GM12878 (cell line): Measurements from ENCODE around the gene MYO18B. TPM values are rescaled to one million over a fixed set of nuclear protein-coding genes. Genes with fewer than 3 reads are reported as not detected.

ENCODE experiments used
- ATAC-seq: fragments of 200-7000 bp; cut with Tn5 transposase; 3 replicates; pipeline ENCODE4 v1.9.1; 2020; ENCODE audit warnings: mild to moderate bottlenecking, moderate library complexity
- BruUV-seq: library from RNA; stranded (reverse); fragments of 400-500 nt; replicated peaks from 2 replicates; lab custom pipeline; 2021; lab: Mats Ljungman, UMichigan
- CTCF ChIA-PET: fragments of 300-600 bp; sonication (Branson Sonifier 250); formaldehyde crosslinking; extraction: SDS; loops from one replicate; lab custom pipeline; 2021; ENCODE audit warnings: inconsistent platforms; lab: Yijun Ruan, JAX
- POLR2A ChIA-PET: fragments of 350-600 bp; formaldehyde crosslinking; extraction: SDS; loops from one replicate; lab custom pipeline; 2021; ENCODE audit warnings: inconsistent platforms; lab: Charles Lee
- RAD21 ChIA-PET: fragments of 300-600 bp; sonication (Branson Sonifier 250); formaldehyde crosslinking; loops from one replicate; lab custom pipeline; 2023; ENCODE audit warnings: antibody characterized with exemption; ENCODE audit not compliant: unreplicated experiment; lab: Charles Lee
- SMC1A ChIA-PET: fragments of 300-600 bp; sonication (Branson Sonifier 250); formaldehyde crosslinking; loops from one replicate; lab custom pipeline; 2023; ENCODE audit not compliant: unreplicated experiment, uncharacterized antibody; lab: Charles Lee
- DNase-seq: peaks from one replicate; pipeline ENCODE4 v3.0.0-alpha.2; 2011; ENCODE audit warnings: low read depth, low spot score
- FAIRE-seq: peaks from 3 replicates; lab custom pipeline; 2011; peaks lifted over from hg19 to GRCh38; lab: Jason Lieb, UNC
- H2AFZ ChIP-seq: 2 replicates; pipeline ENCODE4 v1.6.0; 2011; ENCODE audit warnings: low read depth, low read length, control low read depth; ENCODE audit not compliant: control insufficient read depth
- H3K27ac ChIP-seq: 2 replicates; pipeline ENCODE4 v1.5.1; 2011; ENCODE audit warnings: control low read depth; ENCODE audit not compliant: control insufficient read depth, insufficient read depth
- H3K27me3 ChIP-seq, 2 experiments: replicated peaks in 1 of 2; 2 replicates each; pipeline versions ENCODE4 v1.6.0 to v1.6.1; 2011; ENCODE audit warnings: low read length in 1 of 2; ENCODE audit not compliant: control insufficient read depth in 2 of 2, insufficient read depth in 2 of 2
- H3K36me3 ChIP-seq, 2 experiments: 2 replicates each; pipeline ENCODE4 v1.5.1; 2011; ENCODE audit warnings: low read length in 1 of 2; ENCODE audit not compliant: control insufficient read depth in 2 of 2, insufficient read depth in 2 of 2
- H3K4me1 ChIP-seq: 2 replicates; pipeline ENCODE4 v1.6.1; 2011; ENCODE audit warnings: mild to moderate bottlenecking, low read length, moderate library complexity, mixed read lengths; ENCODE audit not compliant: control insufficient read depth, insufficient read depth
- H3K4me2 ChIP-seq: 2 replicates; pipeline ENCODE4 v1.6.0; 2011; ENCODE audit warnings: control low read depth; ENCODE audit not compliant: control insufficient read depth, insufficient read depth
- H3K4me3 ChIP-seq: fragments of 200-600 bp; sonication (generic); 2 replicates; pipeline ENCODE4 v1.5.1; 2016
- H3K79me2 ChIP-seq: 2 replicates; pipeline ENCODE4 v1.6.0; 2011; ENCODE audit warnings: low read length; ENCODE audit not compliant: control insufficient read depth, insufficient read depth
- H3K9ac ChIP-seq: 2 replicates; pipeline ENCODE4 v1.8.0; 2011; ENCODE audit warnings: low read length, control low read depth, mixed read lengths; ENCODE audit not compliant: control insufficient read depth, insufficient read depth
- H3K9me3 ChIP-seq: replicated peaks from 3 replicates; pipeline ENCODE4 v1.5.1; 2011; ENCODE audit warnings: mild to moderate bottlenecking, low read length; ENCODE audit not compliant: control insufficient read depth, insufficient read depth
- H4K20me1 ChIP-seq: 2 replicates; pipeline ENCODE4 v1.6.0; 2011; ENCODE audit not compliant: control insufficient read depth, insufficient read depth
- ASH2L ChIP-seq: fragments of 300-600, 200-600 bp; sonication (generic); IDR thresholded peaks from 2 replicates; pipeline ENCODE4 v1.6.1; 2017; ENCODE audit warnings: low read depth, mild to moderate bottlenecking, borderline replicate concordance
- BACH1 ChIP-seq: fragments of 450-650 bp; IDR thresholded peaks from 2 replicates; pipeline ENCODE4 v1.6.1; 2017; ENCODE audit warnings: mild to moderate bottlenecking, borderline replicate concordance
- CHD1 ChIP-seq: IDR thresholded peaks from 2 replicates; pipeline ENCODE4 v1.6.1; 2012; ENCODE audit warnings: low read depth, low read length, improper control_type of control experiment
- CUX1 ChIP-seq: IDR thresholded peaks from 2 replicates; pipeline ENCODE4 v1.6.1; 2012; ENCODE audit warnings: improper control_type of control experiment, low read depth, low read length; ENCODE audit not compliant: insufficient replicate concordance
- FOS ChIP-seq: IDR thresholded peaks from 3 replicates; pipeline ENCODE4 v1.6.1; 2011; ENCODE audit warnings: borderline replicate concordance; ENCODE audit not compliant: insufficient read length; ENCODE audit errors: extremely low read depth
- FOXK2 ChIP-seq: fragments of 450-650 bp; IDR thresholded peaks from 2 replicates; pipeline ENCODE4 v1.6.1; 2017; ENCODE audit warnings: mild to moderate bottlenecking, moderate library complexity
- IKZF1 ChIP-seq: fragments of 450-650 bp; conservative IDR thresholded peaks from 2 replicates; pipeline ENCODE4 v1.6.1; 2017; ENCODE audit warnings: antibody characterized with exemption, mild to moderate bottlenecking
- KLF5 ChIP-seq: fragments of 450-650 bp; IDR thresholded peaks from 2 replicates; pipeline ENCODE4 v1.6.1; 2014; ENCODE audit warnings: mild to moderate bottlenecking; ENCODE audit not compliant: partially characterized antibody
- NFXL1 ChIP-seq: fragments of 450-650 bp; IDR thresholded peaks from 2 replicates; pipeline ENCODE4 v1.6.1; 2017; ENCODE audit warnings: antibody characterized with exemption, mild to moderate bottlenecking, borderline replicate concordance
- NRF1 ChIP-seq: conservative IDR thresholded peaks from 2 replicates; pipeline ENCODE4 v1.6.1; 2011; ENCODE audit warnings: mild to moderate bottlenecking, low read depth, low read length, improper control_type of control experiment
- PML ChIP-seq: IDR thresholded peaks from 2 replicates; pipeline ENCODE4 v1.6.1; 2012; ENCODE audit warnings: low read length, inconsistent platforms
- SUPT20H ChIP-seq: IDR thresholded peaks from 2 replicates; pipeline ENCODE4 v1.6.1; 2011; ENCODE audit warnings: low read depth, mild to moderate bottlenecking, low read length, moderate library complexity, borderline replicate concordance; ENCODE audit not compliant: control insufficient read depth
- TCF7 ChIP-seq: IDR thresholded peaks from 2 replicates; pipeline ENCODE4 v1.6.1; 2014; ENCODE audit warnings: antibody characterized with exemption, borderline replicate concordance
- USF1 ChIP-seq: IDR thresholded peaks from 2 replicates; pipeline ENCODE4 v1.6.1; 2011; ENCODE audit warnings: borderline replicate concordance, low read depth, mild to moderate bottlenecking, moderate library complexity, mixed read lengths, low read length; ENCODE audit not compliant: insufficient read depth; ENCODE audit errors: extremely low read length
- WGBS: methylation state at CpG from one replicate; pipeline ENCODE4 v1.1.6; 2016; ENCODE audit warnings: low lambda C conversion rate; ENCODE audit not compliant: insufficient replicate concordance, insufficient coverage; ENCODE audit errors: missing lambda C conversion rate; 5-methylcytosine and 5-hydroxymethylcytosine counted together
- in situ Hi-C: fragments of 300-500 bp; cut with MboI; formaldehyde crosslinking; loops from 9 replicates; pipeline ENCODE4 v1.14.3; 2018; ENCODE audit warnings: mixed read lengths
- intact Hi-C: fragments of 100-400 bp; cut with micrococcal nuclease; formaldehyde crosslinking; loops from one replicate; pipeline ENCODE4 v1.14.2; 2022; ENCODE audit not compliant: unreplicated experiment
- polyA plus RNA-seq, 11 experiments: library from polyadenylated mRNA; depleted of rRNA in 4 of 11; unstranded in 6 of 11; stranded (reverse) in 5 of 11; fragments of >200 nt; fragmentation: Nextera tagmentation in 4 of 11; fragmentation: Illumina TruSeq in 1 of 11; extraction: Ambion mirVana in 4 of 11; extraction: Trizol in 1 of 11; gene quantifications; 1 replicate in 1 of 11; 2 replicates in 10 of 11; pipeline versions ENCODE4 v1.2.1 to v1.2.3, GENCODE V29; 2011 to 2016; ENCODE audit warnings: inconsistent platforms in 2 of 11, missing spikeins in 2 of 11, low read depth in 1 of 11
- total RNA-seq, 4 experiments: library from RNA; depleted of rRNA in 3 of 4; stranded (reverse); fragments of >200 nt in 3 of 4; fragmentation: Illumina TruSeq in 1 of 4; extraction: Trizol in 1 of 4; gene quantifications; 2 replicates each; pipeline versions ENCODE4 v1.2.1 to v1.2.3, GENCODE V29; 2013 to 2021

Gene MYO18B
- total and polyA plus RNA-seq, 10 of the 15 experiments (the other 5 are each of a cell fraction or from before 2014, with no cell fraction given) = 0.05 to 2.1 (median 0.51) TPM; not detected in 1

GRCh38 chr22:25992331-25992730 lies 250.3 kb downstream of the MYO18B start:
- ATAC-seq = no peak
- RAD21 ChIA-PET = no interaction called here
- 40% methylated on average over 12 of the region's 12 CpGs for WGBS

GRCh38 chr22:25996669-25997068 lies 254.7 kb downstream of the MYO18B start:
- no peak overlapping the region for H3K9ac ChIP-seq
- H3K9me3 ChIP-seq = no peaks in the 10 kb centered on the region
- no peaks in the 10 kb centered on the region for H4K20me1 ChIP-seq
- FAIRE-seq (peak; percentile 38), DNase-seq (no peak), ATAC-seq (no peak; the same call in 2 of the 3 replicates)
- H2AFZ ChIP-seq = no peak overlapping the region
- POLR2A ChIA-PET = no interaction called here
- H3K36me3 ChIP-seq = no peaks in the 10 kb centered on the region
- WGBS = 1% methylated on average over 7 of the region's 7 CpGs
- H3K4me1 ChIP-seq = no peaks in the 10 kb centered on the region
- no TSS peak for BruUV-seq
- peaks cover 2% of the 10 kb centered on the region in 2 experiments; a peak in 1 of 4 replicates for H3K27me3 ChIP-seq
- CTCF ChIA-PET = no interaction called here
- RAD21 ChIA-PET = no interaction called here
- no peak overlapping the region for H3K27ac ChIP-seq
- SMC1A ChIA-PET = no interaction called here
- no peak overlapping the region for H3K4me3 ChIP-seq
- no peaks in the 10 kb centered on the region for H3K79me2 ChIP-seq
- 0 out of 2 replicates have a peak overlapping the region, but pooled peaks have one; percentile 1 for H3K4me2 ChIP-seq
- intact Hi-C loops (no loop called here), in situ Hi-C loops (no loop called here)
- no peak for TF ChIP-seq USF1
- no peak for TF ChIP-seq CUX1
- no peak for TF ChIP-seq NFXL1
- TF ChIP-seq BACH1 = no peak
- no peak for TF ChIP-seq FOS
- no peak for TF ChIP-seq KLF5
- TF ChIP-seq IKZF1 = peak; percentile 74
- TF ChIP-seq PML = no peak
- TF ChIP-seq SUPT20H = no peak

More at GRCh38 chr22:25992331-25992730, 250.3 kb downstream of the MYO18B start:
- no peaks in the 10 kb centered on the region for H3K79me2 ChIP-seq
- no peak overlapping the region for H3K9ac ChIP-seq
- CTCF ChIA-PET = interaction anchor here (0.5 kb wide), 1 partner anchor 9 kb away, joined by 3 read pairs; no protein-coding TSS in a partner anchor
- no peaks in the 10 kb centered on the region for H3K9me3 ChIP-seq
- TF ChIP-seq ASH2L (no peak), NRF1 (no peak), CHD1 (no peak), FOXK2 (no peak), PML (no peak), TCF7 (no peak)
- H3K27ac ChIP-seq = no peak overlapping the region
- H3K27me3 ChIP-seq = peaks cover 0 to 2% of the 10 kb centered on the region in 2 experiments; a peak in 2 of 4 replicates
- no peak overlapping the region for H2AFZ ChIP-seq
- no peaks in the 10 kb centered on the region for H4K20me1 ChIP-seq
- DNase-seq (no peak), FAIRE-seq (no peak)
- SMC1A ChIA-PET = no interaction called here
- BruUV-seq = no TSS peak
- POLR2A ChIA-PET = no interaction called here
- in situ Hi-C loops = no loop called here
- H3K36me3 ChIP-seq = no peaks in the 10 kb centered on the region
- intact Hi-C loops = no loop called here
- H3K4me2 ChIP-seq = no peak overlapping the region
- peaks cover 5% of the 10 kb centered on the region; the same call in 1 of the 2 replicates for H3K4me1 ChIP-seq
- H3K4me3 ChIP-seq = no peak overlapping the region
